Measurements from ENCODE around the gene SLC22A2. TPM values are rescaled to one million over a fixed set of nuclear protein-coding genes. Genes with fewer than 3 reads are reported as not detected.

Gene SLC22A2
- total and polyA plus RNA-seq, 2 experiments from 2014 or later, result 0.94 to 1.1 TPM

DNA sequence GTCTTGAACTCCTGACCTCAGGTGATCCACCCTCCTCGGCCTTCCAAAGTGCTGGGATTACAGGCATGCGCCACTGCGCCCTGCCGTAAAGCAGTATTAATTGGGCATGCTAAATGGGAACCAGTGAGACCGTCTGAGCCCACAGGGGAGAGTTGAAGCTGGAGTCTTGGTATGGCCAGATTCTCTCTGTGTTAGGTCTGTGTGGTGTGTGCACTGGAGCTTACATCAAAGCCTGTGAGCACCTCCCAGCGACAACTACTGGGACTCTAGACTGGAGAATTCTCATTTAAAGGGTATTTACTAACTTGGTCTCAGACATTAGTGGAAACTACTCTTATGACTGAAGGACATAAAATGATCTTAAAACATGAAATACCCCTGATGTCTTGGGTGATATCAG lies 8.5 kb upstream of the SLC22A2 start (continued):
- TF ChIP-seq, protein P1, sequence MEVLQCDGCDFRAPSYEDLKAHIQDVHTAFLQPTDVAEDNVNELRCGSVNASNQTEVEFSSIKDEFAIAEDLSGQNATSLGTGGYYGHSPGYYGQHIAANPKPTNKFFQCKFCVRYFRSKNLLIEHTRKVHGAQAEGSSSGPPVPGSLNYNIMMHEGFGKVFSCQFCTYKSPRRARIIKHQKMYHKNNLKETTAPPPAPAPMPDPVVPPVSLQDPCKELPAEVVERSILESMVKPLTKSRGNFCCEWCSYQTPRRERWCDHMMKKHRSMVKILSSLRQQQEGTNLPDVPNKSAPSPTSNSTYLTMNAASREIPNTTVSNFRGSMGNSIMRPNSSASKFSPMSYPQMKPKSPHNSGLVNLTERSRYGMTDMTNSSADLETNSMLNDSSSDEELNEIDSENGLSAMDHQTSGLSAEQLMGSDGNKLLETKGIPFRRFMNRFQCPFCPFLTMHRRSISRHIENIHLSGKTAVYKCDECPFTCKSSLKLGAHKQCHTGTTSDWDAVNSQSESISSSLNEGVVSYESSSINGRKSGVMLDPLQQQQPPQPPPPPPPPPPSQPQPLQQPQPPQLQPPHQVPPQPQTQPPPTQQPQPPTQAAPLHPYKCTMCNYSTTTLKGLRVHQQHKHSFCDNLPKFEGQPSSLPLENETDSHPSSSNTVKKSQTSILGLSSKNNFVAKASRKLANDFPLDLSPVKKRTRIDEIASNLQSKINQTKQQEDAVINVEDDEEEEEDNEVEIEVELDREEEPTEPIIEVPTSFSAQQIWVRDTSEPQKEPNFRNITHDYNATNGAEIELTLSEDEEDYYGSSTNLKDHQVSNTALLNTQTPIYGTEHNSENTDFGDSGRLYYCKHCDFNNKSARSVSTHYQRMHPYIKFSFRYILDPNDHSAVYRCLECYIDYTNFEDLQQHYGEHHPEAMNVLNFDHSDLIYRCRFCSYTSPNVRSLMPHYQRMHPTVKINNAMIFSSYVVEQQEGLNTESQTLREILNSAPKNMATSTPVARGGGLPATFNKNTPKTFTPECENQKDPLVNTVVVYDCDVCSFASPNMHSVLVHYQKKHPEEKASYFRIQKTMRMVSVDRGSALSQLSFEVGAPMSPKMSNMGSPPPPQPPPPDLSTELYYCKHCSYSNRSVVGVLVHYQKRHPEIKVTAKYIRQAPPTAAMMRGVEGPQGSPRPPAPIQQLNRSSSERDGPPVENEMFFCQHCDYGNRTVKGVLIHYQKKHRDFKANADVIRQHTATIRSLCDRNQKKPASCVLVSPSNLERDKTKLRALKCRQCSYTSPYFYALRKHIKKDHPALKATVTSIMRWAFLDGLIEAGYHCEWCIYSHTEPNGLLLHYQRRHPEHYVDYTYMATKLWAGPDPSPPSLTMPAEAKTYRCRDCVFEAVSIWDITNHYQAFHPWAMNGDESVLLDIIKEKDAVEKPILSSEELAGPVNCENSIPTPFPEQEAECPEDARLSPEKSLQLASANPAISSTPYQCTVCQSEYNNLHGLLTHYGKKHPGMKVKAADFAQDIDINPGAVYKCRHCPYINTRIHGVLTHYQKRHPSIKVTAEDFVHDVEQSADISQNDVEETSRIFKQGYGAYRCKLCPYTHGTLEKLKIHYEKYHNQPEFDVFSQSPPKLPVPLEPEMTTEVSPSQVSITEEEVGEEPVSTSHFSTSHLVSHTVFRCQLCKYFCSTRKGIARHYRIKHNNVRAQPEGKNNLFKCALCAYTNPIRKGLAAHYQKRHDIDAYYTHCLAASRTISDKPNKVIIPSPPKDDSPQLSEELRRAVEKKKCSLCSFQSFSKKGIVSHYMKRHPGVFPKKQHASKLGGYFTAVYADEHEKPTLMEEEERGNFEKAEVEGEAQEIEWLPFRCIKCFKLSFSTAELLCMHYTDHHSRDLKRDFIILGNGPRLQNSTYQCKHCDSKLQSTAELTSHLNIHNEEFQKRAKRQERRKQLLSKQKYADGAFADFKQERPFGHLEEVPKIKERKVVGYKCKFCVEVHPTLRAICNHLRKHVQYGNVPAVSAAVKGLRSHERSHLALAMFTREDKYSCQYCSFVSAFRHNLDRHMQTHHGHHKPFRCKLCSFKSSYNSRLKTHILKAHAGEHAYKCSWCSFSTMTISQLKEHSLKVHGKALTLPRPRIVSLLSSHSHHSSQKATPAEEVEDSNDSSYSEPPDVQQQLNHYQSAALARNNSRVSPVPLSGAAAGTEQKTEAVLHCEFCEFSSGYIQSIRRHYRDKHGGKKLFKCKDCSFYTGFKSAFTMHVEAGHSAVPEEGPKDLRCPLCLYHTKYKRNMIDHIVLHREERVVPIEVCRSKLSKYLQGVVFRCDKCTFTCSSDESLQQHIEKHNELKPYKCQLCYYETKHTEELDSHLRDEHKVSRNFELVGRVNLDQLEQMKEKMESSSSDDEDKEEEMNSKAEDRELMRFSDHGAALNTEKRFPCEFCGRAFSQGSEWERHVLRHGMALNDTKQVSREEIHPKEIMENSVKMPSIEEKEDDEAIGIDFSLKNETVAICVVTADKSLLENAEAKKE (CRISPR knock-in tag; IDR thresholded peaks at IDR 0.05), result no peak

- Histone ChIP-seq H4K20me1 (replicated peaks; ENCODE audit: insufficient read depth) (no peaks in the 10 kb centered on the region), H3K4me3 (no peak overlapping the region), H3K4me1 (ENCODE audit: insufficient read depth) (no peaks in the 10 kb centered on the region; the same call in 1 of the 2 replicates), H3K36me3 (ENCODE audit: insufficient read depth) (no peaks in the 10 kb centered on the region), H3F3A (replicated peaks; ENCODE audit: low read depth) (no peaks in the 10 kb centered on the region), H3K79me2 (replicated peaks; ENCODE audit: insufficient read depth) (no peaks in the 10 kb centered on the region), H3K27me3 (ENCODE audit: insufficient read depth) (no peaks in the 10 kb centered on the region), H3K27ac (ENCODE audit: low read depth) (no peak overlapping the region), H3K9me2 (ENCODE audit: insufficient read depth) (peaks cover 7% of the 10 kb centered on the region; the same call in 1 of the 2 replicates), H2AFZ (no peak overlapping the region; the same call in 1 of the 2 replicates), H3K4me2 (no peak overlapping the region)
- H3K27me3 Mint-ChIP-seq (ENCODE audit: insufficient read depth, low read depth, poor library complexity), result peaks cover 9% of the 10 kb centered on the region
- H3K4me1 Mint-ChIP-seq, result peaks cover 11% of the 10 kb centered on the region; the same call in 2 of the 3 replicates
- ATAC-seq, result no peak
- H3K36me3 Mint-ChIP-seq (ENCODE audit: low read depth), result no peaks in the 10 kb centered on the region
- no peak overlapping the region for H3K27ac Mint-ChIP-seq
- no peak for DNase-seq (ENCODE audit: low spot score)
- H3K9me3 Mint-ChIP-seq, result no peaks in the 10 kb centered on the region
- H3K4me3 Mint-ChIP-seq, result no peak overlapping the region
- TF ChIP-seq CTCF (conservative IDR thresholded peaks at IDR 0.05; ENCODE audit: low read depth in 2 of 2), result no peak
- TF ChIP-seq EZH2phosphoT487 (IDR thresholded peaks at IDR 0.05; ENCODE audit: unreplicated experiment), result no peak
- no peak for TF ChIP-seq ZNF114 (CRISPR knock-in tag; IDR thresholded peaks at IDR 0.05)
- TF ChIP-seq, protein P2, sequence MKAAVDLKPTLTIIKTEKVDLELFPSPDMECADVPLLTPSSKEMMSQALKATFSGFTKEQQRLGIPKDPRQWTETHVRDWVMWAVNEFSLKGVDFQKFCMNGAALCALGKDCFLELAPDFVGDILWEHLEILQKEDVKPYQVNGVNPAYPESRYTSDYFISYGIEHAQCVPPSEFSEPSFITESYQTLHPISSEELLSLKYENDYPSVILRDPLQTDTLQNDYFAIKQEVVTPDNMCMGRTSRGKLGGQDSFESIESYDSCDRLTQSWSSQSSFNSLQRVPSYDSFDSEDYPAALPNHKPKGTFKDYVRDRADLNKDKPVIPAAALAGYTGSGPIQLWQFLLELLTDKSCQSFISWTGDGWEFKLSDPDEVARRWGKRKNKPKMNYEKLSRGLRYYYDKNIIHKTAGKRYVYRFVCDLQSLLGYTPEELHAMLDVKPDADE (IDR thresholded peaks at IDR 0.05), result no peak
- no peak for TF ChIP-seq STAT1 (IDR thresholded peaks at IDR 0.05; ENCODE audit: unreplicated experiment)
- TF ChIP-seq POLR2AphosphoS5 (IDR thresholded peaks at IDR 0.05; ENCODE audit: low read depth), result no peak
- TF ChIP-seq EZH2 (IDR thresholded peaks at IDR 0.05; ENCODE audit: low read depth, unreplicated experiment), result no peak
- TF ChIP-seq JUNB (IDR thresholded peaks at IDR 0.05; ENCODE audit: unreplicated experiment), result no peak
- TF ChIP-seq REST (IDR thresholded peaks at IDR 0.05; ENCODE audit: unreplicated experiment), result no peak
- no peak for TF ChIP-seq NANOG (IDR thresholded peaks at IDR 0.05; ENCODE audit: borderline replicate concordance)
- TF ChIP-seq ZNF331 (CRISPR knock-in tag; IDR thresholded peaks at IDR 0.05; ENCODE audit: low read depth), result no peak
These were observed 7.4 kb upstream of the SLC22A2 start for GRCh38 chr6:160265869-160266476.

Data from GM23338 (cell line).